ENCODE results near the gene VPS41. TPM values are rescaled to one million over a fixed set of nuclear protein-coding genes. Genes with fewer than 3 reads are reported as not detected.

The VPS41 gene
- total RNA-seq, 1 donor from 2014 or later = 125 TPM

DNA sequence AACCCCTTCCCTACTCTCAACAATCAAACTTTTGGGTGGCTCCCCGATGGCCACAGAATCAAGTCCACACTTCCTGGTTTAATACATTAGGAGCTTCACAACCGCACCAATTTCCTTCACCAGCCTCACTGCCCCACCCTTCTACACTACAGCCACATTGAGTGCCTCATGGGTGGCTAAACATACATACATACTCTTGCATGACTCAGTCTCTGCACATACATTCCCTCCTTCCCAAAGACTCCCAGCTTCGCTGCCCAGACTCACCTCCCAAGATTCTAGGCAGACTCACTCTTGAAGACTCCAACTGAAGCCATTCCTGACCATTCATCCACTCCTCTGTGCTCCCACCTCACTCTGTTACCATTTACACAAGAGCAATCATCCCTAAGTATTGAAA, 15.9 kb downstream of the VPS41 start:
- no peak overlapping the region for H3K4me3 Mint-ChIP-seq (ENCODE audit: low read depth)
- no peaks in the 10 kb centered on the region for H3K27me3 Mint-ChIP-seq
- peak overlapping the region; percentile 9 for H3K27ac Mint-ChIP-seq
- TF ChIP-seq, protein P1, sequence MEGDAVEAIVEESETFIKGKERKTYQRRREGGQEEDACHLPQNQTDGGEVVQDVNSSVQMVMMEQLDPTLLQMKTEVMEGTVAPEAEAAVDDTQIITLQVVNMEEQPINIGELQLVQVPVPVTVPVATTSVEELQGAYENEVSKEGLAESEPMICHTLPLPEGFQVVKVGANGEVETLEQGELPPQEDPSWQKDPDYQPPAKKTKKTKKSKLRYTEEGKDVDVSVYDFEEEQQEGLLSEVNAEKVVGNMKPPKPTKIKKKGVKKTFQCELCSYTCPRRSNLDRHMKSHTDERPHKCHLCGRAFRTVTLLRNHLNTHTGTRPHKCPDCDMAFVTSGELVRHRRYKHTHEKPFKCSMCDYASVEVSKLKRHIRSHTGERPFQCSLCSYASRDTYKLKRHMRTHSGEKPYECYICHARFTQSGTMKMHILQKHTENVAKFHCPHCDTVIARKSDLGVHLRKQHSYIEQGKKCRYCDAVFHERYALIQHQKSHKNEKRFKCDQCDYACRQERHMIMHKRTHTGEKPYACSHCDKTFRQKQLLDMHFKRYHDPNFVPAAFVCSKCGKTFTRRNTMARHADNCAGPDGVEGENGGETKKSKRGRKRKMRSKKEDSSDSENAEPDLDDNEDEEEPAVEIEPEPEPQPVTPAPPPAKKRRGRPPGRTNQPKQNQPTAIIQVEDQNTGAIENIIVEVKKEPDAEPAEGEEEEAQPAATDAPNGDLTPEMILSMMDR (IDR thresholded peaks at IDR 0.05; ENCODE audit: unreplicated experiment) = no peak
- H3K4me1 Mint-ChIP-seq (ENCODE audit: low read depth) = no peaks in the 10 kb centered on the region
- peaks cover 9% of the 10 kb centered on the region for H3K9me3 Mint-ChIP-seq (ENCODE audit: low read depth)
- DNase-seq (ENCODE audit: low spot score, unreplicated experiment) = no peak
- H3K36me3 Mint-ChIP-seq (ENCODE audit: insufficient read depth) = peaks cover 29% of the 10 kb centered on the region

DNA sequence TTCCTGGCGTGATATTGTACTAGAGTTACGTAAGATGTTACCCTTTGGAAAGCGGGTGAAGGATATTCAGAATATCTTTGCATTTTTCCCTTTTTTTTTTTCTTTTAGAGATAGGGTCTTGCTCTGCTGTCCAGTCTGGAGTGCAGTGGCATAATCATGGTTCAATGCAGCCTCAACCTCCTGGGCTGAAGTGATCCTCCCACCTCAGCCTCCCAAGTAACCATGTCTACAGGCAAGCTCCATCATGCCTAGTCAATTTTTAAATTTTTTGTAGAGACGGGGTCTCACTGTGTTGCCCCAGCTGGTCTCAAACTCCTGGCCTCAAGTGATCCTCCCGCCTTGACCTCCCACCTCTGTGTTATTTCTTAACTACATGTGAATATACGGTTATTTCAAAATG, 18.4 kb downstream of the VPS41 start:
- TF ChIP-seq, protein P1 (IDR thresholded peaks at IDR 0.05; ENCODE audit: unreplicated experiment) = no peak
- Mint-ChIP-seq H3K36me3 (ENCODE audit: insufficient read depth) (peaks cover 39% of the 10 kb centered on the region), H3K4me3 (ENCODE audit: low read depth) (no peak overlapping the region), H3K27ac (no peak overlapping the region), H3K27me3 (no peaks in the 10 kb centered on the region), H3K9me3 (ENCODE audit: low read depth) (peaks cover 15% of the 10 kb centered on the region), H3K4me1 (ENCODE audit: low read depth) (no peaks in the 10 kb centered on the region)
- DNase-seq (ENCODE audit: low spot score, unreplicated experiment) = no peak

DNA sequence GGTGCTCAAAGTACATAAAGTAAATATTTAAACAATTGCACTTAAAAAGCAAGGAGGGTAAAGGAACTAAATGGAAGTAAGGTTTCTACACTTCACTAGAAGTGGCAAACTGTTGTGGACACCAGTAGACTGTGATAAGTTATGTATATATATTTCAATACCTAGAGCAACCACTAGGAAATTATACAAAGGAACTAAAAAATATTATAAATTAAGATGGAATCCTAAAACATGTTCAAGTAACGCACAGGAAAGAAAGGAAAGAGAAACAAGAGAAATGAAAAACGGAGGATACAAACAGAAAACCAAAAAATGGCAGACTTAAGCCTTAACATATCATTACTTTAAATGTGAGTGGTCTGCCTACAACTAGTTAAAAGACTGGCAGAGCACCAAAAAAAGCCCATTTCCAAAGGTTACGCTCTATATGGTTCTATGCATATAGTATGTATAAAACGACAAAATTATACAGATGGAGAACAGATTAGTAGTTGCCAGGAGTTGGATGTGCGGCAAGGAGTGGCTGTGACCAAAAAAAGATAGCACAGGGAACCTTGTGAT, 19.0 kb downstream of the VPS41 start:
- no peaks in the 10 kb centered on the region for H3K4me1 Mint-ChIP-seq (ENCODE audit: low read depth)
- H3K27me3 Mint-ChIP-seq = no peaks in the 10 kb centered on the region
- TF ChIP-seq, protein P1 (IDR thresholded peaks at IDR 0.05; ENCODE audit: unreplicated experiment) = peak; percentile 36
- no peak overlapping the region for H3K27ac Mint-ChIP-seq
- no peak for DNase-seq (ENCODE audit: low spot score, unreplicated experiment)
- H3K36me3 Mint-ChIP-seq (ENCODE audit: insufficient read depth) = peaks cover 36% of the 10 kb centered on the region
- H3K4me3 Mint-ChIP-seq (ENCODE audit: low read depth) = no peak overlapping the region
- H3K9me3 Mint-ChIP-seq (ENCODE audit: low read depth) = peaks cover 15% of the 10 kb centered on the region

DNA sequence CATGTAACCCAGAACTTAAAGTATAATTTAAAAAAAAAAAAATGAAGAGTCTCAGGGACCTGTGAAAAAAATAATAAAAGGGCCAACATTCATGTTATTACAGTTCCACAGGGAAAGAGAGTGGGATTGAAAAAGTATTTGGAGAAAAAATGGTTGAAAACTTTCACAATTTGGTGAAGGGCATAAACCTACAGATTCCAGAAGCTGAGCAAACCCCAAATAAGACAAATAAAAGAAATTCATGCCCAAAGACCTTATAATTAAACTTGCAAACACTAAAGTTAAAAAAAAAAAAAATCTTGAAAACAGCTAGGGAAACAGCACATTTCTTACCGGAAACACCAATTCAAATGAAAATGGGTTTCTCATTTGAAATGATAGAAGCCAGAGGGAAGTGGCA, 19.9 kb downstream of the VPS41 start:
- Mint-ChIP-seq H3K4me1 (ENCODE audit: low read depth) (no peaks in the 10 kb centered on the region), H3K27ac (no peak overlapping the region), H3K4me3 (ENCODE audit: low read depth) (no peak overlapping the region), H3K27me3 (no peaks in the 10 kb centered on the region), H3K9me3 (ENCODE audit: low read depth) (peaks cover 15% of the 10 kb centered on the region), H3K36me3 (ENCODE audit: insufficient read depth) (peaks cover 37% of the 10 kb centered on the region)
- TF ChIP-seq, protein P1 (IDR thresholded peaks at IDR 0.05; ENCODE audit: unreplicated experiment) = no peak
- no peak for DNase-seq (ENCODE audit: low spot score, unreplicated experiment)

DNA sequence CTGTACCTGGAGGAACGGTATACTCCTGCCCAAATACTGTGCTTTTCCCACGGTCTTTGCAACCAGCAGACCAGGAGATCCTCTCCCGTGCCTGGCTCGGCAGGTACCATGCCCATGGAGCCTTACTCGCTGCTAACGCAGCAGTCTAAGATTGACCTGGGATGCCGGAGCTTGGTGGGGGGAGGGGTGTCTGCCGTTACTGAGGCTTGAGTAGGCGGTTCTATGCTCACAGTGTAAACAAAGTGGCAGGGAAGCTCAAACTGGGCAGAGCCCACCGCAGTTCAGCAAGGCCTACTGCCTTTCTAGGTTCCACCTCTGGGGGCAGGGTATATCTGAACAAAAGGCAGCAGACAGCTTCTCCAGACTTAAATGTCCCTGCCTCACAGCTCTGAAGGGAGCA, 22.7 kb downstream of the VPS41 start:
- peaks cover 40% of the 10 kb centered on the region for H3K36me3 Mint-ChIP-seq (ENCODE audit: insufficient read depth)
- H3K9me3 Mint-ChIP-seq (ENCODE audit: low read depth) = peaks cover 17% of the 10 kb centered on the region
- peaks cover 4% of the 10 kb centered on the region for H3K4me1 Mint-ChIP-seq (ENCODE audit: low read depth)
- TF ChIP-seq, protein P1 (IDR thresholded peaks at IDR 0.05; ENCODE audit: unreplicated experiment) = no peak
- no peak for DNase-seq (ENCODE audit: low spot score, unreplicated experiment)
- no peak overlapping the region for H3K27ac Mint-ChIP-seq
- no peaks in the 10 kb centered on the region for H3K27me3 Mint-ChIP-seq
- H3K4me3 Mint-ChIP-seq (ENCODE audit: low read depth) = no peak overlapping the region
